Hepatocyte (in vitro differentiated cells): ENCODE measurements around the gene AVPI1.
"Not testable (repeated sequence)": the region's sequence is repeated elsewhere in the genome, so short reads cannot be mapped to it uniquely, and the experiment has no call there.

Experiments
- EZH2 ChIP-seq: fragments of 200-600 bp; sonication (generic); IDR thresholded peaks from 2 replicates; pipeline ENCODE4 v1.6.1; 2016; ENCODE audit warnings: antibody characterized with exemption, mild to moderate bottlenecking, borderline replicate concordance
- TF ChIP-seq, protein P1 (sequence below): fragments of 200-600 bp; sonication (generic); IDR thresholded peaks from 2 replicates; pipeline ENCODE4 v1.5.1; 2016; ENCODE audit warnings: antibody characterized with exemption, mild to moderate bottlenecking; ENCODE audit not compliant: poor library complexity

DNA sequence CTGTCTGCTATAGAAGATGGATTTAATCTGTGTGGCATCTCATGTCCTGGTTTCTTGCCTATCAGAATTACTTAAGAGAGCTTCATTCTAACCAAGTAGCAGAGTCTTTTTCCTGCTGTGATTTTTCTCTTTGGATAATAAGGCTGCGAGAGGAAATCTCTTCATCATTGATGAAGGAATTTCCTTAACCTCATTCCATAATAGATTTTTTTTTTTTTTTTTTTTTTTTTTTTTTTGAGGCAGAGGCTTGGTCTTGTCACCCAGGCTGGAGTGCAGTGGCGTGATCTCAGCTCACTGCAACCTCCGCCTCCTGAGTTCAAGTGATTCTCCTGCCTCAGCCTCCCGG lies 37.7 kb downstream of the AVPI1 start:
- TF ChIP-seq, protein P1, sequence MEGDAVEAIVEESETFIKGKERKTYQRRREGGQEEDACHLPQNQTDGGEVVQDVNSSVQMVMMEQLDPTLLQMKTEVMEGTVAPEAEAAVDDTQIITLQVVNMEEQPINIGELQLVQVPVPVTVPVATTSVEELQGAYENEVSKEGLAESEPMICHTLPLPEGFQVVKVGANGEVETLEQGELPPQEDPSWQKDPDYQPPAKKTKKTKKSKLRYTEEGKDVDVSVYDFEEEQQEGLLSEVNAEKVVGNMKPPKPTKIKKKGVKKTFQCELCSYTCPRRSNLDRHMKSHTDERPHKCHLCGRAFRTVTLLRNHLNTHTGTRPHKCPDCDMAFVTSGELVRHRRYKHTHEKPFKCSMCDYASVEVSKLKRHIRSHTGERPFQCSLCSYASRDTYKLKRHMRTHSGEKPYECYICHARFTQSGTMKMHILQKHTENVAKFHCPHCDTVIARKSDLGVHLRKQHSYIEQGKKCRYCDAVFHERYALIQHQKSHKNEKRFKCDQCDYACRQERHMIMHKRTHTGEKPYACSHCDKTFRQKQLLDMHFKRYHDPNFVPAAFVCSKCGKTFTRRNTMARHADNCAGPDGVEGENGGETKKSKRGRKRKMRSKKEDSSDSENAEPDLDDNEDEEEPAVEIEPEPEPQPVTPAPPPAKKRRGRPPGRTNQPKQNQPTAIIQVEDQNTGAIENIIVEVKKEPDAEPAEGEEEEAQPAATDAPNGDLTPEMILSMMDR, result not testable (repeated sequence)
- not testable (repeated sequence) for TF ChIP-seq EZH2
